ENCODE results near the gene ZKSCAN5. TPM values are rescaled to one million over a fixed set of nuclear protein-coding genes. Genes with fewer than 3 reads are reported as not detected.

The ZKSCAN5 gene
- polyA plus RNA-seq, 1 donor from 2014 or later = 18.6 TPM

DNA sequence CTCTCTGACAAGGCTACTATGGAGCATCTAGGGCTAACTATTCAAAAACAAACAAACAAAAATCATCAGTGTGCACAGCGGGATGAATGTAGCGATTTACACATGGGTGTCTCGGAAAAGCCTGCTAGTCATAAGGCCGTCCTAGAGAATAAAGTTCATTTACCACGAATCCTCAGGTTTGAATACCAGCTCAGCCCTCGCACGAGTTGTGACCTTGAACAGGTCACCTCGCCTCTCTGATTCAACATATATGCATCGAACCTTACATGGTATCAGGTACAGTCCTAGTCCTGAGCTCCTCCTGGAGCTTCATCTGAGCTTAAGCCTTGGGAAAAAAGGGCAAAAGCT is 39.1 kb upstream of the ZKSCAN5 start:
- Histone ChIP-seq H4K20me1 (ENCODE audit: insufficient read depth) (no peaks in the 10 kb centered on the region), H3K9ac (ENCODE audit: low read length) (peak overlapping the region; percentile 87), H3K27me3 (ENCODE audit: insufficient read depth, low read depth, low read length) (no peaks in the 10 kb centered on the region), H3K9me2 (ENCODE audit: insufficient read depth, low read length) (no peaks in the 10 kb centered on the region), H2AFZ (ENCODE audit: low read depth, low read length) (peak overlapping the region; percentile 92), H3K9me3 (ENCODE audit: low read length) (no peaks in the 10 kb centered on the region), H3K4me2 (ENCODE audit: low read length) (peak overlapping the region; percentile 97), H3K36me3 (ENCODE audit: insufficient read depth, low read length) (no peaks in the 10 kb centered on the region), H3K27ac (ENCODE audit: low read length) (peak overlapping the region; percentile 75), H3F3A (ENCODE audit: insufficient read depth, low read length, poor library complexity, severe bottlenecking) (no peaks in the 10 kb centered on the region), H3K4me3 (ENCODE audit: low read length) (peak overlapping the region; percentile 85), H3K79me2 (replicated peaks; ENCODE audit: insufficient read depth, low read length) (peaks cover 49% of the 10 kb centered on the region)
- no peak for TF ChIP-seq RAD21 (conservative IDR thresholded peaks at IDR 0.05)
- TF ChIP-seq, protein P1, sequence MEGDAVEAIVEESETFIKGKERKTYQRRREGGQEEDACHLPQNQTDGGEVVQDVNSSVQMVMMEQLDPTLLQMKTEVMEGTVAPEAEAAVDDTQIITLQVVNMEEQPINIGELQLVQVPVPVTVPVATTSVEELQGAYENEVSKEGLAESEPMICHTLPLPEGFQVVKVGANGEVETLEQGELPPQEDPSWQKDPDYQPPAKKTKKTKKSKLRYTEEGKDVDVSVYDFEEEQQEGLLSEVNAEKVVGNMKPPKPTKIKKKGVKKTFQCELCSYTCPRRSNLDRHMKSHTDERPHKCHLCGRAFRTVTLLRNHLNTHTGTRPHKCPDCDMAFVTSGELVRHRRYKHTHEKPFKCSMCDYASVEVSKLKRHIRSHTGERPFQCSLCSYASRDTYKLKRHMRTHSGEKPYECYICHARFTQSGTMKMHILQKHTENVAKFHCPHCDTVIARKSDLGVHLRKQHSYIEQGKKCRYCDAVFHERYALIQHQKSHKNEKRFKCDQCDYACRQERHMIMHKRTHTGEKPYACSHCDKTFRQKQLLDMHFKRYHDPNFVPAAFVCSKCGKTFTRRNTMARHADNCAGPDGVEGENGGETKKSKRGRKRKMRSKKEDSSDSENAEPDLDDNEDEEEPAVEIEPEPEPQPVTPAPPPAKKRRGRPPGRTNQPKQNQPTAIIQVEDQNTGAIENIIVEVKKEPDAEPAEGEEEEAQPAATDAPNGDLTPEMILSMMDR (IDR thresholded peaks at IDR 0.05; ENCODE audit: poor library complexity, severe bottlenecking) = no peak
- TF ChIP-seq MXI1 (conservative IDR thresholded peaks at IDR 0.05; ENCODE audit: poor library complexity, severe bottlenecking) = no peak
- TF ChIP-seq EP300 (conservative IDR thresholded peaks at IDR 0.05; ENCODE audit: poor library complexity, severe bottlenecking) = no peak
- no peak for TF ChIP-seq POLR2AphosphoS5 (IDR thresholded peaks at IDR 0.05)
- TF ChIP-seq, protein P2, sequence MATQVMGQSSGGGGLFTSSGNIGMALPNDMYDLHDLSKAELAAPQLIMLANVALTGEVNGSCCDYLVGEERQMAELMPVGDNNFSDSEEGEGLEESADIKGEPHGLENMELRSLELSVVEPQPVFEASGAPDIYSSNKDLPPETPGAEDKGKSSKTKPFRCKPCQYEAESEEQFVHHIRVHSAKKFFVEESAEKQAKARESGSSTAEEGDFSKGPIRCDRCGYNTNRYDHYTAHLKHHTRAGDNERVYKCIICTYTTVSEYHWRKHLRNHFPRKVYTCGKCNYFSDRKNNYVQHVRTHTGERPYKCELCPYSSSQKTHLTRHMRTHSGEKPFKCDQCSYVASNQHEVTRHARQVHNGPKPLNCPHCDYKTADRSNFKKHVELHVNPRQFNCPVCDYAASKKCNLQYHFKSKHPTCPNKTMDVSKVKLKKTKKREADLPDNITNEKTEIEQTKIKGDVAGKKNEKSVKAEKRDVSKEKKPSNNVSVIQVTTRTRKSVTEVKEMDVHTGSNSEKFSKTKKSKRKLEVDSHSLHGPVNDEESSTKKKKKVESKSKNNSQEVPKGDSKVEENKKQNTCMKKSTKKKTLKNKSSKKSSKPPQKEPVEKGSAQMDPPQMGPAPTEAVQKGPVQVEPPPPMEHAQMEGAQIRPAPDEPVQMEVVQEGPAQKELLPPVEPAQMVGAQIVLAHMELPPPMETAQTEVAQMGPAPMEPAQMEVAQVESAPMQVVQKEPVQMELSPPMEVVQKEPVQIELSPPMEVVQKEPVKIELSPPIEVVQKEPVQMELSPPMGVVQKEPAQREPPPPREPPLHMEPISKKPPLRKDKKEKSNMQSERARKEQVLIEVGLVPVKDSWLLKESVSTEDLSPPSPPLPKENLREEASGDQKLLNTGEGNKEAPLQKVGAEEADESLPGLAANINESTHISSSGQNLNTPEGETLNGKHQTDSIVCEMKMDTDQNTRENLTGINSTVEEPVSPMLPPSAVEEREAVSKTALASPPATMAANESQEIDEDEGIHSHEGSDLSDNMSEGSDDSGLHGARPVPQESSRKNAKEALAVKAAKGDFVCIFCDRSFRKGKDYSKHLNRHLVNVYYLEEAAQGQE (IDR thresholded peaks at IDR 0.05; ENCODE audit: borderline replicate concordance) = no peak
- no peak for TF ChIP-seq TAF1 (IDR thresholded peaks at IDR 0.05; ENCODE audit: low read depth)
- TF ChIP-seq SMC3 (conservative IDR thresholded peaks at IDR 0.05; ENCODE audit: poor library complexity) = no peak
- TF ChIP-seq EZH2 (IDR thresholded peaks at IDR 0.05; ENCODE audit: borderline replicate concordance, insufficient read depth, low read length, poor library complexity, severe bottlenecking) = no peak

DNA sequence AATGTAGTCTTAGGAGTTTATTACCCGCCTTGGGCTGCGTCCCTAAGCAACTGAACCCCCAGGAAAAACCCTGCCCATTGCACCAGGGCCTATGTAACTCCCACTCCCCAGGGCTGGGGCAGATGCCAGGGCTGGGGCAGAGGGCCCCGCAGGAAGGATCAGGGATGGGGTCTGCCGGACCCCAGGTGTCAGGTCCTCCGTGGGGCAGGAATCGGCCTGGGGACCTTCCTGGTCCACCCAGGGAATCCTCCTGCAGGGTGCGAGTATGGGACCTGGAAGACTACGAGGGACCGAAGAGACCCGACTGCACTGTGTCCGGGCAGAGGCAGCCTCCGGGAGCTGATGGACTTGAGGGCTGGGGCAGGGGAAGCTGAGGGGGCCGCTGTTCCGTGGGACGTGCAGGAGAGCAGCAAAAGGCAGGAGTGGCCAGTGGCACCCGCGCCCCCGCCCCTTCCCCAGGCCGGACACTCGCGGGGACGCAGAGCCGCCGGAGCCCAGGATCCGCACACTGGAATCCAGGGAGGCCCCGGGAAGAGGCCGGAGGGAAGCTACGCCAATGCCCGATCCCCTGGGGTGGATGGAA is 36.0 kb upstream of the ZKSCAN5 start:
- Histone ChIP-seq H4K20me1 (ENCODE audit: insufficient read depth) (no peaks in the 10 kb centered on the region), H3F3A (ENCODE audit: insufficient read depth, low read length, poor library complexity, severe bottlenecking) (no peaks in the 10 kb centered on the region), H3K79me2 (replicated peaks; ENCODE audit: insufficient read depth, low read length) (peaks cover 36% of the 10 kb centered on the region), H2AFZ (ENCODE audit: low read depth, low read length) (no peak overlapping the region), H3K9me2 (ENCODE audit: insufficient read depth, low read length) (no peaks in the 10 kb centered on the region), H3K36me3 (ENCODE audit: insufficient read depth, low read length) (no peaks in the 10 kb centered on the region), H3K9ac (ENCODE audit: low read length) (no peak overlapping the region), H3K4me3 (ENCODE audit: low read length) (no peak overlapping the region), H3K4me2 (ENCODE audit: low read length) (no peak overlapping the region), H3K27me3 (ENCODE audit: insufficient read depth, low read depth, low read length) (no peaks in the 10 kb centered on the region), H3K9me3 (ENCODE audit: low read length) (no peaks in the 10 kb centered on the region), H3K27ac (ENCODE audit: low read length) (no peak overlapping the region)
- no peak for TF ChIP-seq TAF1 (IDR thresholded peaks at IDR 0.05; ENCODE audit: low read depth)
